Small intestine (tissue), 7 donors: ENCODE results near the gene IL22RA2. TPM values are rescaled to one million over a fixed set of nuclear protein-coding genes. Genes with fewer than 3 reads are reported as not detected.

Source experiments
- DNase-seq, 2 donors: peaks; one replicate each; pipeline versions ENCODE4 v3.0.0 to v3.0.0-alpha.2; 2013
- FAIRE-seq: peaks from 2 replicates; lab custom pipeline; 2012; peaks lifted over from hg19 to GRCh38; lab: Jason Lieb, UNC
- H3K27ac ChIP-seq, 3 donors: one replicate each; pipeline ENCODE4 v1.5.1; 2013; ENCODE audit warnings: low read length in 2 of 3, mild to moderate bottlenecking in 2 of 3, control low read depth in 1 of 3, inconsistent platforms in 1 of 3, low read depth in 1 of 3, moderate library complexity in 1 of 3
- H3K27me3 ChIP-seq, 3 donors: one replicate each; pipeline ENCODE4 v1.6.1; 2013; ENCODE audit warnings: low read length in 3 of 3, inconsistent platforms in 1 of 3; ENCODE audit not compliant: control insufficient read depth in 3 of 3, insufficient read depth in 3 of 3
- H3K36me3 ChIP-seq, 3 donors: one replicate each; pipeline ENCODE4 v1.6.1; 2013; ENCODE audit warnings: low read length in 3 of 3, inconsistent platforms in 1 of 3, low read depth in 1 of 3, mild to moderate bottlenecking in 1 of 3, moderate library complexity in 1 of 3; ENCODE audit not compliant: control insufficient read depth in 3 of 3, insufficient read depth in 2 of 3
- H3K4me1 ChIP-seq, 3 donors: one replicate each; pipeline ENCODE4 v1.6.1; 2013; ENCODE audit warnings: low read length in 2 of 3, inconsistent platforms in 1 of 3, low read depth in 1 of 3, mild to moderate bottlenecking in 1 of 3, moderate library complexity in 1 of 3; ENCODE audit not compliant: control insufficient read depth in 3 of 3, insufficient read depth in 2 of 3
- H3K4me3 ChIP-seq, 3 donors: one replicate each; pipeline ENCODE4 v1.5.1; 2013; ENCODE audit warnings: low read length in 3 of 3, control low read depth in 1 of 3, inconsistent platforms in 1 of 3, low read depth in 1 of 3, mild to moderate bottlenecking in 1 of 3, moderate library complexity in 1 of 3
- H3K9me3 ChIP-seq, 2 donors: one replicate each; pipeline ENCODE4 v1.6.1; 2013; ENCODE audit warnings: low read depth in 1 of 2, low read length in 1 of 2; ENCODE audit not compliant: control insufficient read depth in 2 of 2, insufficient read depth in 1 of 2
- WGBS, 3 donors: extraction: QIAGEN DNeasy Blood & Tissue Kit; methylation state at CpG; one replicate each; pipeline ENCODE4 v1.1.7; 2013; 5-methylcytosine and 5-hydroxymethylcytosine counted together
- polyA plus RNA-seq, 4 donors: library from polyadenylated mRNA; stranded (reverse) in 3 of 4; unstranded in 1 of 4; fragments of 200-250 nt in 3 of 4; fragments of 120-200 nt in 1 of 4; gene quantifications; one replicate each; pipeline versions ENCODE4 v1.2.1 to v1.2.3, GENCODE V29; 2013
- donor health status: healthy with polysubstance abuse.
- donor health status: control.
- donor health status: control.
- donor health status: Bipolar disorder and iron deficiency.
- donor health status: healthy.

Gene IL22RA2
- polyA plus RNA-seq, 4 donors: 0.01 to 0.41 TPM; not detected in 2

DNA sequence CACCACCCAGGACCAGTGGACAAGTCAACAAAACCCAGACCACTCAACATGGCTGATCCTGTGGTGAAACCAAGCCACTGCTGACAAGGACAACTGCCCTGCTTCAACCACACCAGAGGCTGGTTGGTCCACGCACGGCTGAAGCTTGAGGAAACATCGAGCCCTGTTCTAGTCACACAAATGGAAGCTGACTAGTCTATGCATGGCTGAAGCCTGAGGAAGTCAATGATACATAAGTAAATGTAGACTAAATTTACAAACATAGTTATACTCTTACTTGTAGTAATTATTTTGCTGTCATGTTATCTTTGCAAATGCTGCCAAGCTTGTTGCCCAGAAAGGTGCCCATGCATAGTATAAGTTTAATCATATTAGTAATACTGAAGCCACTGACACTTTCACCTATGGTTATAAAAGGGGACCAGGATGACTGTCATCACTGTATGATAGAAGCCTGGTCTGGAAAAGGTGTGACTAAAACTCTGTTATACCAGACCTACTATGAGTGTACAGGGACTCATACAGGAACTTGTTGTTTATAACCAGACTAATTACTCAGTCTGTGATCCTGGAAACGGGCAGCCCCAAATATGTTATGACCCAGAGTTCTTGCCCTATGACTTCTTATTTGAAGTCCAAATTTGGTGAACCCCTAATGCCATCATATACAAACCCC lies 5.6 kb downstream of the IL22RA2 start:
- DNase-seq (no peak), FAIRE-seq (no peak)
- Histone ChIP-seq H3K9me3 (peaks cover 0 to 24% of the 10 kb centered on the region in 2 donors), H3K4me1 (no peaks in the 10 kb centered on the region), H3K4me3 (no peak overlapping the region), H3K36me3 (no peaks in the 10 kb centered on the region), H3K27me3 (peaks cover 0 to 2% (median 0%) of the 10 kb centered on the region in 3 donors), H3K27ac (no peak overlapping the region)
- WGBS, 3 donors: 80 to 92% (median 85%) methylated on average over 4 of the region's 4 CpGs

DNA sequence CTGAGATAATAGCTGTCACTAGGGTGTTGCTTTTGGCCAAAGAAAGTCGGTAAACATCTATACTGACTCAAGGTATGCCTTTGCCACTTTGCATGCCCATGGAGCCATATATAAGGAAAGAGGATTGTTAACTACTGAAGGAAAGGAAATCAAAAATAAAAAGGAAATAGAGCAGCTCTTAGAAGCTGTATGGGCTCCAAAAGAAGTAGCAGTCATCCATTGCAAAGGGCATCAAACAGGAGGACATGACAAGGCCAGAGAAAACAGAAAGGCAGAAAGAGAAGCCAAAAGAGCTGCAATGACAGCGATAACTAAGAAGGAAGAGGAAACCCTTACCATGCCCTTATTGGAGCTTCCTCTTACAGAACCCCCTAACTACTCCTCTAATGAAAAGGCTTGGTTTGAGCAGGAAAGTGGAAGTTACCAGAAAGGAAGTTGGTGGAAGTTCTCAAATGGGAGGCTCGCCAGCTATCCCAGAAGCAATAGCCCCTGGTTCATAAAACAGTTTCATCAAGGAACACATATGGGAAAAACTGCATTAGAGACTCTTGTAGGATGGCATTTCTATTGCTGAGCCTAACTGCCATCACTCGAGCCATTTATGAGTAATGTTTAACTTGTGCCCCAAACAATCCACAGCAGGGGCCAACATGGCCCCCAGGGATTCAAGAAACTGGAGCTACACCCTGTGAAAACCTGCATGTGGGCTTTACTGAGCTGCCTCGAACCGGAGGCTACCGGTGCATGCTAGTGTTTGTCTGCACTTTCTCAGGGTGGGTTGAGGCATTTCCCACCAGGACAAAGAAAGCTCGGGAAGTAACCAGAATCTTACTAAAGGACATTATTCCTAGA lies 7.0 kb downstream of the IL22RA2 start:
- Histone ChIP-seq H3K27ac (no peak overlapping the region), H3K9me3 (peaks cover 0 to 30% of the 10 kb centered on the region in 2 donors), H3K27me3 (peaks cover 0 to 2% (median 0%) of the 10 kb centered on the region in 3 donors), H3K4me3 (no peak overlapping the region), H3K36me3 (no peaks in the 10 kb centered on the region), H3K4me1 (no peaks in the 10 kb centered on the region)
- DNase-seq: no peak
- FAIRE-seq: no peak
- 84 to 87% (median 85%) methylated on average over 8 of the region's 8 CpGs for WGBS, 3 donors

DNA sequence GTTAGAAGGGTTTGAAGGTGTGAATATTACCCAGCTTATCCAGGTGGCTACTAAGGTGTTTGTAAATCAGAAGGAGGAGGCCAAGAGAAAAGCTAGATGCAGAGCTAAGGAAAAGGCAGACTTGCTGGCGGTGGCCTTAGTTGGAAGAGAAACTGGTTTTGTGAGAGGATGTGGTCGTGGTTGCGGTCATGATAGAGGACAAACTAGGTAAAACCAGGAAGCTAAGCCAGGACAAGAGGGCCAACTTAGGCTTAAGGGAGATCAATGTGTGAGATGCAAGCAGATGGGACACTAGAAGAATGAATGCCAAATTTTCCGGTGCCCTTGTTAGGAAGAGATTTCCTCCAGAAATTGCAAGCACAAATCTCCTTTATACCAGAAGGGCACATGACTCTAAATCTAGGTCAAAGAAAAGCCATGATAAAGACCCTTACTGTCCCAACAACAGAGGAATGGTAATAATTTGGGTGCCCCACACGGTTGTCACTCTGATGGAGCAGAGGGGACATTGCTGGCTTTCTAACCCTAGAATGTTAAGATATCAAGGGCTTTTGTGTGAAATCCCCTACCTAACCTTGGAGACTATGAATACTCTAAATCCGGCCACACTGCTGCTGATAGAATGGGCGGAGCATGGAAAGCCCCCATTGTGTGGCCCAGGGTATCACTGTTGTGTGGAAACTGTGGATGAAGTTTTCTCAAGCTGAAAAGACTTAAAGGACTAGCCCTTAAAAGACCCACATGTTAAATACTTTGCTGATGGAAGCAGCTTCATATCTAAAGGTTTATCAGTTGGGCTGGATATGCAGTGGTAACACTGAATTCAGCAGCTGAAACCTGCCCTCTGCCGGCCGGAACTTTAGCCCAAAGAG lies 7.8 kb downstream of the IL22RA2 start:
- Histone ChIP-seq H3K27ac (no peak overlapping the region), H3K36me3 (no peaks in the 10 kb centered on the region), H3K9me3 (peaks cover 0 to 30% of the 10 kb centered on the region in 2 donors), H3K4me1 (no peaks in the 10 kb centered on the region), H3K4me3 (no peak overlapping the region), H3K27me3 (peaks cover 0 to 2% (median 0%) of the 10 kb centered on the region in 3 donors)
- DNase-seq: peak in 1 of 2 donors; percentile 64
- FAIRE-seq: no peak
- 74 to 79% (median 78%) methylated on average over 9 of the region's 9 CpGs for WGBS, 3 donors

DNA sequence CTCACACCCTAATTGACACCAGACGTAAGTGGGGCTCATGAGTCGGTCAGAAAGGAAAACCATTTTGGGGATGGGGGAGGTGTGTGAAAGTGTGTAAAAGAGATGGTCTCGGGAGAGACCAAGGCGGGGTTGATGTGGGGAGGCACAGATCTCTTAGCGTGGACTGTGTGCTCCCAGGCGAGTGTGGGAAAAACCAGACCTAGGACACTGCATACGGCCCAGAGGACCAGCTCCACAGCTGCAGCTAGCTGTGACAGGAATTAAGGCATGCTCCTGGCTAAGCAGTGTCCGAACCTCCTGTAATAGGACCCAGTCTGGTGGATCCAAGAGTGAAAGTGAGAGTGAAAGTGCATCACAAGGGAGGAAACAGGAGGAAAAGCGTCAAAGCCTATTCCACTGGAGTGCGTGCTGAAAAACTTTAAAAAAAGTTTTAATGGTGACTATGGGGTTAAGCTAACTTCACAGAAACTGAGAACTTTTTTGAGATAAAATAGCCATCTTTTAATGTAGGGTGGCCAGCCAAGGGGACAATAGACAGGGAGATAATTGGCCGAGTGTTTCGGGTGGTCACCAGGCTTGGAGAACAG lies 9.6 kb downstream of the IL22RA2 start:
- FAIRE-seq: no peak
- H3K4me3 ChIP-seq: no peak overlapping the region
- peaks cover 0 to 27% of the 10 kb centered on the region in 2 donors for H3K9me3 ChIP-seq
- H3K4me1 ChIP-seq: no peaks in the 10 kb centered on the region
- no peak overlapping the region for H3K27ac ChIP-seq
- H3K36me3 ChIP-seq: no peaks in the 10 kb centered on the region
- 93 to 95% (median 94%) methylated on average over 12 of the region's 12 CpGs for WGBS, 3 donors
- H3K27me3 ChIP-seq: peaks cover 0 to 2% (median 0%) of the 10 kb centered on the region in 3 donors
- no peak for DNase-seq

DNA sequence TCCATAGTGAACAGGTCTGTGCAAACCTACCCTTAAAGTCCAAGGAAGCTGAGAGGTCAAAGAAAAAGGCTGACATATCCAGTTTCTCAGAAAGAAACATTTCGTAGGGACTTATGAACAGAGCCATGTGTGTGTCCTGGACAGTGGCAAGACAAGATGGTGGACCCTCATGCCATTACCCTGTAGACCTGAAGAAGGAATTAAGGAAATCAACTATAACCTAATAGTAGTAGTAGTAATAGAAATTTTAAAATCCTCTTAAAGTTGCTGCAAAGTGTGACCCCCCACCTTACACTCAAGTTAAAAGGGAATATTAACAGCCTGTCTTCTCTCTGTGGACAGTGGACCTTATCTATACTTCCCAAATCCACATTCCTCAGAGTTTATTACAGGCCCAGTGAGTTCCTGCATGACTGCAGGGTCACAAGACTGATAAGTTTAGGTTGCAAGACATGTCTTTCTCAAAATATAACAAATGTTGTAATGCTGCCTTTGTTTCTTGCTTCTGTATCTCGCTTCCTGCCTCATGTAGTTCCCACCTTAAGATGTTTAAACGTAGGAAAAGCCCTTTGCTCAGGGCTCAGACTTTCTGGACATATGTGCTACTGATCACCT lies 10.6 kb downstream of the IL22RA2 start:
- Histone ChIP-seq H3K27me3 (peaks cover 0 to 2% (median 0%) of the 10 kb centered on the region in 3 donors), H3K4me3 (no peak overlapping the region), H3K9me3 (peaks cover 0 to 27% of the 10 kb centered on the region in 2 donors), H3K4me1 (no peaks in the 10 kb centered on the region), H3K36me3 (no peaks in the 10 kb centered on the region), H3K27ac (no peak overlapping the region)
- WGBS, 3 donors: 74 to 84% (median 80%) methylated on average over 3 of the region's 3 CpGs
- DNase-seq (no peak), FAIRE-seq (no peak)

DNA sequence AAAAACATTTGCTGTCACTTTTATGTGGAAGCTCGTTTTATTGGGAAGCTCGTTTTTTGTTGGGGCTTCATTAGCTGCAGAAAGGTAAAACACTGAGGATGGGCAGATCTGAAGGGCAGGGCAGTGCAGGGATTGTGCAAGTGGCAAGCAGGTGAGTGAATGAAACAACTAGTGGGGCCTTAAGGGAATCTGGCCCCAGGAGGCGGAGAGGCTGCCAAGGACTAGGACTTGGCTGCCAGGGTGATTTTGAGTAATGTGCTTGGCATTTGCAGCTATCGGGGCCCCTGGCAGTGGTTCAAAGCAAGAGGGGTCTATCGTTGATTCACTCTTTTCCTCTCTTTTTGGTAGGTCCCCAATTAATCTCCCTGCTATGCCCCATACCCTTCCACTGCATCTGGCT lies 11.5 kb downstream of the IL22RA2 start:
- 87 to 90% (median 89%) methylated on average over 5 of the region's 5 CpGs for WGBS, 3 donors
- H3K27me3 ChIP-seq: peaks cover 0 to 2% (median 0%) of the 10 kb centered on the region in 3 donors
- H3K4me1 ChIP-seq: no peaks in the 10 kb centered on the region
- FAIRE-seq: no peak
- H3K27ac ChIP-seq: no peak overlapping the region
- peaks cover 0 to 27% of the 10 kb centered on the region in 2 donors for H3K9me3 ChIP-seq
- H3K36me3 ChIP-seq: no peaks in the 10 kb centered on the region
- DNase-seq: no peak
- no peak overlapping the region for H3K4me3 ChIP-seq

DNA sequence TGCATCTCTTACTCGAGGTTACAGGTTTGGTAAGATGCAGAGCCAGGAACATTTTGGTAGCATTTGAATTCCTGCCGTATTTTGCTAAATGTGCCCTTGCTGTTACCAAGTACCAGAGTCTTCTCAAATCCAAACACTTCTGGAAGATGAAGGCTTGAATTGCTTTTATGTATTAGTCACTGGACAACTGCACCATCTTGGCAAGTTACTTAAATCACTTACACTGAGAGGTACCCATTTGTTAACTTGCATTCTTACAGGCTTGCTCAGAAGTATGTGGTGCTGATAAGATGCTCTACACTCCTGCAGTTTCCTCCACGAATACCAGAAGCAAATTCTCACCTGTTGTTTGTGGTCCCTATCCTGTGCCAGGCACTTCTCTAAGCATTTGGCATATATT lies 12.7 kb downstream of the IL22RA2 start:
- peaks cover 0 to 2% (median 0%) of the 10 kb centered on the region in 3 donors for H3K27me3 ChIP-seq
- H3K4me1 ChIP-seq: no peaks in the 10 kb centered on the region
- 61 to 70% (median 68%) methylated on average over 3 of the region's 3 CpGs for WGBS, 3 donors
- FAIRE-seq: no peak
- no peaks in the 10 kb centered on the region for H3K36me3 ChIP-seq
- no peak overlapping the region for H3K27ac ChIP-seq
- H3K4me3 ChIP-seq: no peak overlapping the region
- H3K9me3 ChIP-seq: peaks cover 0 to 27% of the 10 kb centered on the region in 2 donors
- DNase-seq: no peak
